ENCODE data around the gene LBR. TPM values are rescaled to one million over a fixed set of nuclear protein-coding genes. Genes with fewer than 3 reads are reported as not detected.

Gene LBR
- total and polyA plus RNA-seq, 4 donors = 14.3 to 201 (median 22.6) TPM

DNA sequence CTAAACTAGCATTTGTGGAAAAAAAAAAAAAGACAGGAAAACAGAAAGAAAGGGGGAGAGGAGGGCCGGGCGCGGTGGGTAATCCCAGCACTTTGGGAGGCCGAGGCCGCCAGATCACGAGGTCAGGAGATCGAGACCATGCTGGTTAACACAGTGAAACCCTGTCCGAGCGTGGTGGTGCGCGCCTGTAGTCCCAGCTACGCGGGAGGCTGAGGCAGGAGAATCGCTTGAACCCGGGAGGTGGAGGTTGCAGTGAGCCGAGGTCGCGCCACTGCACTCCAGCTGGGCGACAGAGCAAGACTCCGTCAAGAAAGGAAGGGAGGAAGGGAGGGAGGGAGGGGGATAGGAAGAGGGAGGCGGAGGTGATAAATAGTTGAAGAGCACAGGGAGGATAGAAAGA lies 54.7 kb downstream of the LBR start (continued):
- TF ChIP-seq, protein P1, sequence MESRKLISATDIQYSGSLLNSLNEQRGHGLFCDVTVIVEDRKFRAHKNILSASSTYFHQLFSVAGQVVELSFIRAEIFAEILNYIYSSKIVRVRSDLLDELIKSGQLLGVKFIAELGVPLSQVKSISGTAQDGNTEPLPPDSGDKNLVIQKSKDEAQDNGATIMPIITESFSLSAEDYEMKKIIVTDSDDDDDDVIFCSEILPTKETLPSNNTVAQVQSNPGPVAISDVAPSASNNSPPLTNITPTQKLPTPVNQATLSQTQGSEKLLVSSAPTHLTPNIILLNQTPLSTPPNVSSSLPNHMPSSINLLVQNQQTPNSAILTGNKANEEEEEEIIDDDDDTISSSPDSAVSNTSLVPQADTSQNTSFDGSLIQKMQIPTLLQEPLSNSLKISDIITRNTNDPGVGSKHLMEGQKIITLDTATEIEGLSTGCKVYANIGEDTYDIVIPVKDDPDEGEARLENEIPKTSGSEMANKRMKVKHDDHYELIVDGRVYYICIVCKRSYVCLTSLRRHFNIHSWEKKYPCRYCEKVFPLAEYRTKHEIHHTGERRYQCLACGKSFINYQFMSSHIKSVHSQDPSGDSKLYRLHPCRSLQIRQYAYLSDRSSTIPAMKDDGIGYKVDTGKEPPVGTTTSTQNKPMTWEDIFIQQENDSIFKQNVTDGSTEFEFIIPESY (IDR thresholded peaks at IDR 0.05) = no peak
- no peak for TF ChIP-seq GABPA (IDR thresholded peaks at IDR 0.05 in 1 of 2, conservative IDR thresholded peaks at IDR 0.05 in 1 of 2)

- no peak for DNase-seq (ENCODE audit: low spot score)
- H3K27me3 ChIP-seq (ENCODE audit: control insufficient read depth in 4 of 4, insufficient read depth in 4 of 4, low read length in 3 of 4) = no peaks in the 10 kb centered on the region
- TF ChIP-seq EGR1 (IDR thresholded peaks at IDR 0.05; ENCODE audit: low read depth in 2 of 2) (no peak), FOXA2 (IDR thresholded peaks at IDR 0.05) (no peak), JUND (IDR thresholded peaks at IDR 0.05) (no peak), HNF4A (conservative IDR thresholded peaks at IDR 0.05) (no peak), YY1 (IDR thresholded peaks at IDR 0.05) (no peak), GABPA (IDR thresholded peaks at IDR 0.05 in 1 of 2, conservative IDR thresholded peaks at IDR 0.05 in 1 of 2) (no peak), CTCF (IDR thresholded peaks at IDR 0.05; ENCODE audit: low read depth, low read length, missing input control) (no peak), TAF1 (conservative IDR thresholded peaks at IDR 0.05) (no peak), SP1 (IDR thresholded peaks at IDR 0.05) (no peak), ATF3 (IDR thresholded peaks at IDR 0.05) (no peak), REST (IDR thresholded peaks at IDR 0.05) (no peak), RXRA (IDR thresholded peaks at IDR 0.05) (no peak), HNF4G (IDR thresholded peaks at IDR 0.05) (no peak), NR2F2 (IDR thresholded peaks at IDR 0.05) (no peak), MAX (IDR thresholded peaks at IDR 0.05) (no peak), RAD21 (IDR thresholded peaks at IDR 0.05) (no peak), FOXA1 (IDR thresholded peaks at IDR 0.05) (no peak)
- TF ChIP-seq, protein P1 (IDR thresholded peaks at IDR 0.05) = no peak
- H3K36me3 ChIP-seq (ENCODE audit: control insufficient read depth in 4 of 4, insufficient read depth in 3 of 4, low read depth in 1 of 4, low read length in 3 of 4) = no peaks in the 10 kb centered on the region
- H3K9ac ChIP-seq (ENCODE audit: low read depth in 1 of 2, low read length in 2 of 2) = no peak overlapping the region
- no peaks in the 10 kb centered on the region for H3K9me3 ChIP-seq (ENCODE audit: control insufficient read depth in 4 of 4, low read length in 3 of 4)
- H3K4me3 ChIP-seq (ENCODE audit: low read depth in 1 of 3, low read length in 3 of 3) = no peak overlapping the region
- no peaks in the 10 kb centered on the region for H3K4me1 ChIP-seq (ENCODE audit: control insufficient read depth in 4 of 4, insufficient read depth in 4 of 4, low read length in 3 of 4)
- H3K27ac ChIP-seq (ENCODE audit: low read depth in 1 of 2, low read length in 2 of 2) = no peak overlapping the region
- 89% methylated on average over 3 of the region's 3 CpGs for WGBS
These were observed 56.4 kb downstream of the LBR start for GRCh38 chr1:225371366-225372010.

All from liver (tissue), 9 donors.